Suppressor macrophage (primary cell): ENCODE results near the gene GNAI2.

Source experiments
- DNase-seq, 4 experiments: peaks; one replicate each; pipeline ENCODE4 v3.0.0-alpha.2; 2020 to 2022
- total RNA-seq, 17 experiments: gene quantifications; one replicate each; lab custom pipeline; 2026; ENCODE audit warnings: mixed read lengths in 6 of 17, inconsistent platforms in 3 of 17; lab: John Stamatoyannopoulos, UW

The GNAI2 gene
- 359 to 708 (median 514) reads per million in 17 experiments for total RNA-seq

- peak; percentile 99 to 100 (median 100) for DNase-seq
Observed at GRCh38 chr3:50235716-50236483, at the start of gene GNAI2. Gene GNAI2 (plus strand): TSS chr3:50236204. CDS start chr3:50236336, 132 bp downstream.

- no peak for DNase-seq
Observed at GRCh38 chr3:50187750-50188149, 48.3 kb upstream of the GNAI2 start.

- peak; percentile 80 to 89 (median 84) for DNase-seq
Observed at GRCh38 chr3:50189274-50189673, 46.7 kb upstream of the GNAI2 start.

GRCh38 chr3:50189989-50190388 lies 46.0 kb upstream of the GNAI2 start:
- no peak for DNase-seq

- peak; percentile 45 to 73 (median 58) for DNase-seq
Observed at GRCh38 chr3:50190936-50191660, 44.9 kb upstream of the GNAI2 start, which contains the start of gene GNAT1. Gene GNAT1 (plus strand): TSS chr3:50191610. CDS start chr3:50191726, 116 bp downstream.

GRCh38 chr3:50192124-50192523 lies 43.9 kb upstream of the GNAI2 start:
- DNase-seq = no peak

- peak; percentile 67 to 83 (median 76) for DNase-seq
Observed at GRCh38 chr3:50192689-50193141, 43.3 kb upstream of the GNAI2 start.

GRCh38 chr3:50193286-50193685 lies 42.7 kb upstream of the GNAI2 start:
- no peak for DNase-seq

GRCh38 chr3:50193746-50194127 lies 42.3 kb upstream of the GNAI2 start:
- DNase-seq = no peak

GRCh38 chr3:50194128-50194902 lies 41.7 kb upstream of the GNAI2 start:
- DNase-seq = peak; percentile 44 to 77 (median 56)

GRCh38 chr3:50194903-50195500 lies 41.0 kb upstream of the GNAI2 start:
- peak in 1 of 4 experiments; percentile 15 for DNase-seq

- DNase-seq = no peak
Observed at GRCh38 chr3:50195501-50196252, 40.3 kb upstream of the GNAI2 start.

GRCh38 chr3:50196253-50196801 lies 39.7 kb upstream of the GNAI2 start:
- DNase-seq = no peak

GRCh38 chr3:50201573-50202315 lies 34.3 kb upstream of the GNAI2 start:
- DNase-seq = no peak

- no peak for DNase-seq
Observed at GRCh38 chr3:50202353-50203112, 33.5 kb upstream of the GNAI2 start.

- no peak for DNase-seq
Observed at GRCh38 chr3:50203113-50203808, 32.7 kb upstream of the GNAI2 start.

- no peak for DNase-seq
Observed at GRCh38 chr3:50203809-50204803, 31.9 kb upstream of the GNAI2 start.
